Esophagus muscularis mucosa (tissue), 3 donors: Measurements from ENCODE around the gene GID4.

ENCODE experiments used
- POLR2AphosphoS5 ChIP-seq, 2 donors: sonication (generic); formaldehyde crosslinking; IDR thresholded peaks; one replicate each; pipeline ENCODE4 v1.6.1; 2017; ENCODE audit warnings: antibody characterized with exemption in 2 of 2
- TF ChIP-seq, protein P1 (sequence below), 3 experiments: fragments of 200-600 bp in 2 of 3; fragments of 450-650 bp in 1 of 3; sonication (generic) in 2 of 3; IDR thresholded peaks; one replicate each; pipeline ENCODE4 v1.5.1; 2017 to 2019; ENCODE audit warnings: antibody characterized with exemption in 3 of 3, mild to moderate bottlenecking in 2 of 3, moderate library complexity in 1 of 3

DNA sequence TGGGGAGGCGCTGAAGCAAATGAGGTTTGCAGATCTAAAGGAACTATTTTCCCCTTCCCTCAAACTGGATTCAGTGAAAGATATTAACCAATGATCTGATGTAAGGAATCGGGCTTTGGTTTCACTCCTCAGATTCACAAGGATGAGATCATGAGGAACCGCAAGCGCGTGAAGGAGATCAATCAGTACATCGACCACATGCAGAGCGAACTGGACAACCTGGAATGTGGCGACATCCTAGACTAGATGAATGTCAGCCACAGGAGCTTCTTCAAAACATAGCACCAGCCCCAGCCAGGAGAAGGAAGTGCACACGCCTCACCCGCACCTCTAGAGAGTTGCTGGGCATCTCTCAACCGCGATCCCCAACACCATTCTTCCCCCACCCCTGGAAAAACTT, 22.8 kb upstream of the GID4 start:
- no peak for TF ChIP-seq POLR2AphosphoS5 (IDR thresholded peaks at IDR 0.05)
- TF ChIP-seq, protein P1, sequence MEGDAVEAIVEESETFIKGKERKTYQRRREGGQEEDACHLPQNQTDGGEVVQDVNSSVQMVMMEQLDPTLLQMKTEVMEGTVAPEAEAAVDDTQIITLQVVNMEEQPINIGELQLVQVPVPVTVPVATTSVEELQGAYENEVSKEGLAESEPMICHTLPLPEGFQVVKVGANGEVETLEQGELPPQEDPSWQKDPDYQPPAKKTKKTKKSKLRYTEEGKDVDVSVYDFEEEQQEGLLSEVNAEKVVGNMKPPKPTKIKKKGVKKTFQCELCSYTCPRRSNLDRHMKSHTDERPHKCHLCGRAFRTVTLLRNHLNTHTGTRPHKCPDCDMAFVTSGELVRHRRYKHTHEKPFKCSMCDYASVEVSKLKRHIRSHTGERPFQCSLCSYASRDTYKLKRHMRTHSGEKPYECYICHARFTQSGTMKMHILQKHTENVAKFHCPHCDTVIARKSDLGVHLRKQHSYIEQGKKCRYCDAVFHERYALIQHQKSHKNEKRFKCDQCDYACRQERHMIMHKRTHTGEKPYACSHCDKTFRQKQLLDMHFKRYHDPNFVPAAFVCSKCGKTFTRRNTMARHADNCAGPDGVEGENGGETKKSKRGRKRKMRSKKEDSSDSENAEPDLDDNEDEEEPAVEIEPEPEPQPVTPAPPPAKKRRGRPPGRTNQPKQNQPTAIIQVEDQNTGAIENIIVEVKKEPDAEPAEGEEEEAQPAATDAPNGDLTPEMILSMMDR (IDR thresholded peaks at IDR 0.05) = no peak
